NCI-H187 treated with DMSO at 0.1 percent for 48 hours (cell line): ENCODE results near the gene TMEM269.
"Not testable (repeated sequence)": the region's sequence is repeated elsewhere in the genome, so short reads cannot be mapped to it uniquely, and the experiment has no call there.

Experiments used
- DNase-seq: peaks from one replicate; lab custom pipeline; 2025; lab: John Stamatoyannopoulos, UW

The TMEM269 gene

GRCh38 chr1:42777852-42778251, 6.9 kb upstream of the TMEM269 start:
- no peak for DNase-seq

GRCh38 chr1:42779725-42780124, 5.1 kb upstream of the TMEM269 start:
- DNase-seq, result no peak

GRCh38 chr1:42780176-42780575, 4.6 kb upstream of the TMEM269 start:
- DNase-seq, result no peak

GRCh38 chr1:42783092-42783491, 1.7 kb upstream of the TMEM269 start:
- no peak for DNase-seq

- DNase-seq, result no peak
These were observed 245 bp upstream of the TMEM269 start for GRCh38 chr1:42784547-42784945.

GRCh38 chr1:42786097-42786496, 1.3 kb downstream of the TMEM269 start:
- DNase-seq, result no peak

- no peak for DNase-seq
These were observed 3.2 kb downstream of the TMEM269 start for GRCh38 chr1:42788021-42788420.

GRCh38 chr1:42793824-42794223, 9.0 kb downstream of the TMEM269 start:
- no peak for DNase-seq

GRCh38 chr1:42797414-42797813, 12.6 kb downstream of the TMEM269 start:
- DNase-seq, result no peak

GRCh38 chr1:42797979-42798378, 13.2 kb downstream of the TMEM269 start:
- no peak for DNase-seq

- no peak for DNase-seq
These were observed 17.2 kb downstream of the TMEM269 start for GRCh38 chr1:42801832-42802473.

GRCh38 chr1:42806171-42806570, 21.4 kb downstream of the TMEM269 start:
- DNase-seq, result no peak

GRCh38 chr1:42806593-42806992, 21.8 kb downstream of the TMEM269 start:
- no peak for DNase-seq

GRCh38 chr1:42807056-42807668, 22.4 kb downstream of the TMEM269 start:
- no peak for DNase-seq

GRCh38 chr1:42814815-42815214, 30.0 kb downstream of the TMEM269 start:
- not testable (repeated sequence) for DNase-seq

GRCh38 chr1:42815941-42816584, 31.3 kb downstream of the TMEM269 start:
- DNase-seq, result no peak

- peak; percentile 61 for DNase-seq
These were observed 32.0 kb downstream of the TMEM269 start, which contains the start of the genes ERMAP and SVBP for GRCh38 chr1:42816585-42817439. Gene ERMAP, plus strand, starts transcription at chr1:42817122. Its CDS starts 13,327 bp downstream, at chr1:42830449. Gene SVBP, minus strand, starts transcription at chr1:42817397. Its CDS starts 853 bp downstream, at chr1:42816544.

- no peak for DNase-seq
These were observed 32.6 kb downstream of the TMEM269 start for GRCh38 chr1:42817440-42817767.

- no peak for DNase-seq
These were observed 33.2 kb downstream of the TMEM269 start for GRCh38 chr1:42817976-42818375.

- DNase-seq, result no peak
These were observed 36.0 kb downstream of the TMEM269 start for GRCh38 chr1:42820813-42821212.

GRCh38 chr1:42821690-42822089, 36.9 kb downstream of the TMEM269 start:
- no peak for DNase-seq

- no peak for DNase-seq
These were observed 38.1 kb downstream of the TMEM269 start for GRCh38 chr1:42822800-42823392.
